GM20431 (cell line): Measurements from ENCODE around the gene AMH.

Experiments used
- in situ Hi-C: fragments of 300-500 bp; cut with MseI, MboI; formaldehyde crosslinking; loops from one replicate; pipeline ENCODE4 v1.15.0; 2020; ENCODE audit warnings: low sequenced_read_pairs; ENCODE audit not compliant: unreplicated experiment

AMH gene

DNA sequence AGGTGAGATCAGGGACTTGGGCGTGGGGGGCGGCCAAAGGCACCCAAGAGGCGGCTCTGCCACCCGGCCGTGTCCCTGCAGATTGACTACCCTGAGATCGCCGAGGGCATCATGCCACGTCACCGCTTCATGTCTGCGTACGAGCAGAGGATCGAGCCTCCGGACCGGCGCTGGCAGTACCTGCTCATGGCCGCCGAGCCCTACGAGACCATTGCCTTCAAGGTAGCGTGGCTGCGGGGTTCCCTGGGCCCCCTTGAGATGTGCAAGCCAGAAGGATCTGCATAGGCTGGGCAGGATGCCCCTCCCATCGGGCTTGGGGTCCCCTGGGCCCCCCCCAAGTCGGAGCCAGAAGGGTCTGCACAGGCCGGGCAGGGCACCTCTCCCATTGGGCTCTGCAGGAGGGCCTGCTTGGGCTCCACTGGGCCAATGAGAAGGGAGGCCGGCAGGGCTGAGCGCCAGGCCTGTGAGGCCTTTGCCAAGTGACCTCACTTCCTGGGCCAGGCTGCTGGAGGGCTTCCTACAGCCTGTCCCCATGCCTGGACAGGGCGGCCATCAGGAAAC, 2.2 kb upstream of the AMH start:
- in situ Hi-C loops = no loop called here

DNA sequence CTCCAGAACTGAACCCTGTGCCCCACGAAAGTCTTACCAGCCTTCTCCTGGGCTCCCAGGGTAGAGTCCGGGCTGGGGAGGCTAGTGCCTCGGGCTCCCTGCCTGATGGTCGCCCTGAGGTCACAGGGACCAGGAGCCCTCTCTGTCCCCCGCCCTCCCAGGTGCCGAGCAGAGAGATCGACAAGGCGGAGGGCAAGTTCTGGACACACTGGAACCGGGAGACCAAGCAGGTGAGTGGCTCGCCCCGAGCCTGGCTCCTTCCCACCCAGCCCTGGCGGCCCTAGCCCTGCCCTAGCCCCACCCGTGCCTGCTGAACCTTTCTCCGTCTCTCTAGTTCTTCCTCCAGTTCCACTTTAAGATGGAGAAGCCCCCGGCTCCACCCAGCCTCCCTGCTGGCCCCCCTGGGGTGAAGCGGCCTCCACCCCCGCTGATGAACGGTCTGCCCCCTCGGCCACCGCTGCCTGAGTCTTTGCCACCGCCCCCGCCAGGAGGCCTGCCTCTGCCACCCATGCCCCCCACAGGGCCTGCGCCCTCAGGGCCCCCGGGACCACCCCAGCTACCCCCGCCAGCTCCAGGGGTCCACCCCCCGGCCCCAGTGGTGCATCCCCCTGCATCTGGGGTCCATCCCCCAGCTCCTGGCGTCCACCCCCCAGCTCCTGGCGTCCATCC, 1.6 kb upstream of the AMH start:
- in situ Hi-C loops = no loop called here

DNA sequence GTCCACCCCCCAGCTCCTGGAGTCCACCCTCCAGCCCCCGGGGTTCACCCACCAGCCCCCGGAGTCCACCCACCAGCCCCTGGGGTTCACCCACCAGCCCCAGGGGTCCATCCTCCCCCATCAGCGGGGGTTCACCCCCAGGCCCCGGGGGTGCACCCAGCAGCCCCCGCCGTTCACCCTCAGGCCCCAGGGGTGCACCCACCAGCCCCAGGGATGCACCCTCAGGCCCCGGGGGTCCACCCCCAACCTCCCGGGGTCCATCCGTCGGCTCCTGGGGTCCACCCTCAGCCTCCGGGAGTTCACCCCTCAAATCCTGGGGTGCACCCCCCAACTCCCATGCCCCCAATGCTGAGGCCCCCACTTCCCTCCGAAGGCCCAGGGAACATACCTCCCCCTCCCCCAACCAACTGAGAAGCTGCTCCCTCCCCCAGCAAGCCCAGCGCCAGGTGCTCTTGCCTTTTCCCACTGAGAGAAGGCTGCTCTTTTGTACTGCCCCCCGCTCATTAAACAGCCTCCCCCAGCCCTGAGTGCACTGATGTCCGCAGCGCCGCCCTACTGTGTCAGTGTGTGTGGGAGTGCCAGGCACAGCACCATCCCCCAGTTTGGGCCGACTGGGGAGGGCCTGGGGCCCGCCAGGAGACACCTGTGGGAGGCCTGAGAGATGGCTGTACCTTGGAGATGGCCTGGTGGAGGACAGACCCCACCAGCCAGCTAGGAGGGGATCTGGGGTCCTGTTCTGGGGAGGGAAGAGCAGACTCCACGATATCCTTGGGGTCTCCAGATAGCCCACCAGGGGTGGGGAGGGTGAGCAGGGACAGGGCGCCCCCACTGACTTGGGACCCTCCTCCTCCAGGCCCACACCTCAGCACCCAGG, 750 bp upstream of the AMH start:
- in situ Hi-C loops = no loop called here

DNA sequence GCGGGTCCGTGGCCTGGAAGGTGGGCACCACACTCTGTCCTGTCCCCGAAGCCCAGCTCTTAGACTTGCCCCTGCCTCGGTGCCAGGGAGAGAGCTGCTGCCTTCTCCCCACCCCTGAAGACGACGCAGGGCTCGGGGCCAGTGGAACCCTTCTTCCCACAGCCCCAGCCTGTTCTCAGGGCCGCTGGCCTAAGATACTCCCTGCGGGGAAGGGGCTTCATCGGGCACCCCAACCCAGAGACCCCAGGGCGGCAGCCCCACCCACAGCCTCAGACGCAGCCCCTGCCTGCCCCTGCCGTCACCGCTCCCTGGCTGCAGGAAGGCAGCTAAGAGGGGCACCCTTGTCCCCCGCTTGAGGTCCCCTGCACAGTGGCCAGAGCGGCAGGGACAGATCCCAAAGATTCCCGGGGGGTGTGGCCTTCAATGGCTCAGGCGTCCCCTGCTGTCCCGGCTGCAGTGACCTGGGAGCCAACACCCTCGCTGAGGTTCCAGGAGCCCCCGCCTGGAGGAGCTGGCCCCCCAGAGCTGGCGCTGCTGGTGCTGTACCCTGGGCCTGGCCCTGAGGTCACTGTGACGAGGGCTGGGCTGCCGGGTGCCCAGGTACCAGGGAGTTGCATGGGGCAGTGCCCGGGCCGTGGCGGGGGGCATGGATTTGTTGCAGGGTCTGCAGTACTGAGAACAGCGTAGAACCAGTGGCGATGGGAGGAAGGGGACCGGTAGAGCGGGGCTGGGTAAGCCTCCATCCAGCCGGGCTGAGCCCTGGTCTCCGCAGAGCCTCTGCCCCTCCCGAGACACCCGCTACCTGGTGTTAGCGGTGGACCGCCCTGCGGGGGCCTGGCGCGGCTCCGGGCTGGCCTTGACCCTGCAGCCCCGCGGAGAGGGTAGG, 1.0 kb downstream of the AMH start:
- in situ Hi-C loops = no loop called here

DNA sequence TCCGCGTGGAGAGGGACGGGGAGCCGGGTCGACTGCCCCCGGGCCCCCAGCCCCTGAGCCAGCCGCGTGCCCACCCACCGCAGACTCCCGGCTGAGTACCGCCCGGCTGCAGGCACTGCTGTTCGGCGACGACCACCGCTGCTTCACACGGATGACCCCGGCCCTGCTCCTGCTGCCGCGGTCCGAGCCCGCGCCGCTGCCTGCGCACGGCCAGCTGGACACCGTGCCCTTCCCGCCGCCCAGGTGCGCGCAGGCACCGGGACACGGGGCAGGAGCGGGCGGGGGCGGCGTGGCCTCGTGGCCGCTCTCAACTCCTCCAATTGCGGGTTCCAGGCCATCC, 1.6 kb downstream of the AMH start:
- in situ Hi-C loops = no loop called here

- in situ Hi-C loops = no loop called here
Measured at GRCh38 chr19:2251106-2252054, 2.3 kb downstream of the AMH start.

- in situ Hi-C loops = no loop called here
Measured at GRCh38 chr19:2252055-2252796, 3.1 kb downstream of the AMH start.

DNA sequence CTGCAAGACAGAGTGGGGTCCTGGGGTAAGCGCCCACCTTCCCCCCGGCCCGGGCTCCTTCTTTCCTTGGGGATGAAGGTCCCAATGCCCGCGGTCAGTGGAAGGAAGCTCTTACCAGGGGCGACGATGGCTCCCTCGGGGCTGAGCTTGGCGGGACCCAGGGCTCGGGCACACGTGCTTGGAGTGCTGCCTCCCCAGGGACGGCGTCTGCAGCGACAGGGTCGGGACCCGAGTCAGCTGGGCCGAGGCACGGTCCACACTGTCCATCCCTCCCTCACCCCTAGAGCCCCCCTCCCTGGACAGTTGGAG, 3.6 kb downstream of the AMH start:
- in situ Hi-C loops = no loop called here

DNA sequence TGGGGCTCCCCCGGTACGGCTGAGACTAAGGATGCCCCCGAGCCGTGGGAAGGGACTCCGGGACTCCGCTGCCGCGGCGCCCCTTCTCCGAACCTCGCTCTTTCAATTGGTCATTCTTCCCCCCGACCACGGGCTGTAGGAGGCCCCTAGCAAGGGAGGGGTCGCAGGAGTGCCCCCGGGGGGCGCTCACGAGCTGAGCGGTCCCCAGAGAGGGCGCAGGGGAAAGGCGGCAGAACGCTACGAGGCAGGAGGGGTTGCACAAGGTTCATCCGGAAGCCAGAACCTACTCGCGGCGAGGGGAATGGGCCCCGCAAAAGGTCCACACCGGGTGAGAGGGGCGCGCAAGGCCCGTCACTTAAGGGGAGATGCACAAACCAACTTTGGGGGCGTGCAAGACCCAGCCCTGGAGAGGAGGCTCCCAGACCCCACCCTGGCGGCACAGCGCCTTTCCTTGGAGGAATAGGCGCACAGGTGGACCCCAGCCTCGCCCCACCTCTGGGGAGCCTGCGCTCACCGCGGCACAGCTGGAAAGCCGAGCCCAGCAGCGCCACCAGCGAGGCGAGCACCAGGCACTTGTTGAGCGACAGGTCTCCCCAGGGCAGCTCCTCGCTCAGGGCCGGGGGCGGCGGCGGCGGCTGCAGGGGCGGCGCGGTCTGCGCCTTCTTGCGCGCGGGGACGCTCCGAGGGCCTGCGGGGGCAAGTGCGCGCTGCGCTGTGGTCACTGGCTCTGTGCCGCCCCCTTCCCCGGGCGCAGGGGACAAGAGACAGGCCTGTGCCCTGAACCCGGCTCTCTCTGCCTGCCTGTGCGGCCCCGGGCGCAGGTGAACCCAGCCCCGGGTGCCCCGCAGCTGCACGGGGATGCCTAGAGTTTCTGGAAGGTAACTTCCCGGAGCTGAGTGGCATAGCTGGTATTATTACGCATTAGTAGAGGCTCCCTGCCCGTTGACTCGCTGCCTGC, 4.3 kb downstream of the AMH start:
- in situ Hi-C loops = no loop called here

GRCh38 chr19:2254064-2254872, 5.1 kb downstream of the AMH start:
- in situ Hi-C loops = no loop called here

- in situ Hi-C loops = no loop called here
Measured at GRCh38 chr19:2255112-2255845, 6.2 kb downstream of the AMH start.

DNA sequence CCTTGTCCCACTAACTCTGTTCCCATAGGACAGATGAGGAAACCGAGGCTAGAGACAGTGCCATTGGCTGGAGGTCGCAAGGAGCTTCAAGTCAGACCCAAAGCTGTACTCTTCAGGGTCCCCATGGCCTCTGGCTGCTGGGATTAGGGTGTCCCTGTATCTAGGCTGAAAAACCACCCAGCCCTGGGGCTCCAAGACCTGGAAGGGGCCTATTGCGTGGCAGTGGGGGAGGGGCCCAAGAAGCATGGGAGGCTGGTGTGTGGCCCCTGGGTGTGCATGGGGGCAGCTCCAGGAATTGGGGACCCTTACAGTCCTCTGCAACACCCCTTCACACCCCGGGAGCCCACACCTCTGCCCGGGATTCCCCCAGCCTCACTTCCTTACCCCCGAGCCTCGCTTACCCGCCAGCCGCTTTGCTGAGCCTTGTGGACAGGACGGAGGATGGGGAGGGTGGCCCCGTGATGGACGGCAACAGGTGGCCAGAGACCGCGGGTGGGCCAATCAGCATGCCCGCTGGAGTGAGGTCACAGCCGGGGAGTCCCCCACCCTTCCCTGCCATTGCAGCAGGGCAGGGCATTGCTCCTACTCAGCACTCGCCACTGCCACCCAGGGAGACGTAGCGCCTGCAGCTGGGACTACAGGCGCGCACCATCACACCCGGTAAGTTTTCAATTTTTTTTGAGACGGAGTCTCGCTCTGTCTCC, 7.0 kb downstream of the AMH start, which contains the start of gene JSRP1:
Gene JSRP1, minus strand, starts transcription at position 436 of the 704 bp plus-strand sequence. CDS start 1,103 bp downstream, outside the sequence.
- in situ Hi-C loops = no loop called here

DNA sequence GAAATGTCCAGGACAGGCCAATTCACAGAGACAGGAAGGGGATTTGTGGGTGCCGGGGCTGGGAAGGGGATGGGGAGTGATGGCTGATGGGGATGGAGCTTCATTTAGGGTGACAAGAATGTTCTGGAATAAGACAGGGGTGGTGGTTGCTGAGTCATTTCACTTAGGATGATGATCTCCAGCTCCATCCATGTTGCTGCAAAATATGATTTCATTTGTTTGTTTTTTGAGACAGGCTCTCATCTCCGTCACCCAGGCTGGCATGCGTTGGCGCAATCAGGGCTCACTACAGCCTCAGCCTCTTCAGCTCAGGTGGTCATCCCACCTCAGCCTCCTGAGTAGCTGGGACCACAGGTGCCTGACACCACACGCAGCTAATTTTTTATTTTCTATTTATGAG, 10.2 kb downstream of the AMH start:
- in situ Hi-C loops = no loop called here

- in situ Hi-C loops = no loop called here
Measured at GRCh38 chr19:2260341-2260805, 11.2 kb downstream of the AMH start.

- in situ Hi-C loops = no loop called here
Measured at GRCh38 chr19:2261438-2262172, 12.5 kb downstream of the AMH start.
